ENCODE measurements around the gene VIPR2. TPM values are rescaled to one million over a fixed set of nuclear protein-coding genes. Genes with fewer than 3 reads are reported as not detected.
A peak's percentile ranks its signal among the peaks of the same experiment; 100 is the strongest.

VIPR2 gene
- total RNA-seq, 1 donor from 2014 or later, result 15.2 TPM

DNA sequence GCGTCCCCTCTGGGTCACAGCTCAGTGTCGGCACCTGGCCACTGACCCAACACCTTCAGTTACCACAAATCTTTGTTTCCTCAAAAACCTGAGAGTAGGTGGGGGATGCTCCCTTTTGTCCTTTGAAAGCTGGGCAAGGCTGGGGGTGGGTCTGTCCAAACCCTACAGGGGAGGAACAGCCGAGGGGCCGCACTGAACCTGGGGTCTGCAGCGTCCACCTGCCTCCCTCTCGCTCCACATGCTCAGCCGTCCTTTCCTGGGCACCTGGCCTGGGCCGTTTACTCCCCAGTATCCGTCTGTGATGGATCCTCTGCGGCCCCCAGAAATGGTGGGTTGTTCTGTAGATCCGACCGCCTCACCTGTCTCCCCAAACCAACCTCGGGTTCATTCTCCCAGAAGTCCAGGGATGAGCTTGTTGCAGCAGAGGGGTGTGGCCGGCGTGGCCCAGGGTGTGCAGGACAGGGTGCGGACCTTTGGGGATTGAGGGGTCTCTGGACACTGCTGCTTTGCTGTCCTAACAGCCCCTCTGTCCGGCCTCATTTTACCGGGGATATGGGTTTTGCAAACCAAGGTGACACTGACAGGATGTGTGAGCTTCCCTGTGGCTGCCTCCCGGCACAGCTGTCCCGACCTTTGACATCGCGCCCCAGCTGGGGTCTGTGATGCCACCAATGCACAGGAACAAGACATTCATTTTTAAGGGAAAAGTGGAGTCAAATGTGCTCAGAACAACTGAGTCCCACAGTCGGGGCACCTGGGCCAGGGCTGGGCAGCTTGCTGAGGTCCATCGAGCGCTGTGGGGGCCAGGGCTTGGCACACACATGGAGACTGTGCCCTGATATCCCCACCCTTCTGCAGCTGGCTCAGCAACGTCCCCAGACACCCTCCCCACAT is 115.9 kb downstream of the VIPR2 start:
- intact Hi-C loops (cut with DNase I), result no loop called here
- DNase-seq, result peak; percentile 30
- ATAC-seq (ENCODE audit: poor library complexity), result no peak

DNA sequence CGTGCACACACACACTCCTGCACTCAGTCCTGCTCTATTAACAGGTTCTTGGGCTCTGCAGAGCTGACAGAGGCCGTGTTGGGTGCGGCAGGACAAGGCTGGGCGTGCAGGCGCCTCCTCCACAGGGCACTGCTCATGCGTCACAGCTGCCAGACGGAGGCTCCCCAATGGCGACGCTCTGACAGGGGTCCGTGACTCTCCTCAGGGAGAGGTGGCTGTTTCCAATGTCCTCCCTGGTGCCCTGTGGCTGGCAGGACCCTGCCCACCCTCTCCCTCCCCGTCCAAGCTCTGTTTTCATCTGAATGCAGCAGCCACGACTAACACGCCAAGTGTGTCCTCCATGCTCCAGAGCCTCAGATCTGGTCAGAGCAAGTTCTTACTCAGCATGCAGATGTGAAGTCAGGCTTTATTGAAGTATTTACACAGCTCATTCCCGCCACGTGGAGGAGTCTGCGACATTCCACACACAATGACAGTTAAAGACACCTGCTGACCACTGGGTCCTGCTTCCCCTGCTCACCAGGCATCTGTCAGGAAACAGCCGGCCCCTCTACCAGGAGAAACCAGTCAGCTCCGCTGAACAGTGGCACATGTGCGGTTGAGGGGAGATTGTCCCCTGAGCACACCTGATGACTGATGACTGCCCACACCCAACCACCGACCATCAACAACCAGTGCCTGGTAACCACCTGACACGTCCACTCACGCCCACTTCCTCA is 116.7 kb downstream of the VIPR2 start:
- intact Hi-C loops (cut with DNase I), result no loop called here
- peak; percentile 44 for DNase-seq
- no peak for ATAC-seq (ENCODE audit: poor library complexity)

DNA sequence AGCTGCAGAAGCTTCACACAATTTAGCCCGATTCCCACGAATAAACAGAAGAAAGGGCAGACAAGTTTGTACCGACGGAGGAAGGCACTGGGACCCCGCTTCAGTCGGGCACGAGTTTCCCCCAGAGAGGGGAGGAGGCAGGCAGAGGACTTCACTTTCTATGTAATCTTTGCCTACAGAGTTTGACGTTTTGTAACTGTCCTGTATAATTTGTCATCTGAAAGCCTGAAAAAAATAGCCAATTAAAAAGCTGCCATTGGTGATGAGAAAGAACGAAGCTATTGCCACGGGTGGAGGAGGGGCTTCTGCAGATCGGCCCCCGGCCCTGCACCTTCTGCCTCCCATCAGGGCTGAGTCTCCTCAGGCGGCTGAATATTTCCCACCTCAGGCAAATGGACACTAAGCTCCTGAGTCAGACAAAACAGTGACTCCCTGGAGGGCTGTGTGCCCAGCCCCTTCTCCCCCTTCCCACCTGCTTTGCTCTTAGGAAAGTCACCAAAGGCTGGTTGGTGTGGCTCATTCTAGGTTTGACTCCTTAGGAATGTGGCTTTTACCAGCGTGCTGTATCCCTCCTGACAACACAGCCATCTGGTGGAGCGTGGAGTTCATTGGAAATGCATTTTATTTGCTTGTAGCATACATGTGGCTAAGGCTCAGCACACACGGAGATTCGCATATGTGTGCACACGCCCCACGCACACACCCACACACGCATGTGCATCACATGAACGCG is 117.4 kb downstream of the VIPR2 start:
- ATAC-seq (ENCODE audit: poor library complexity), result no peak
- intact Hi-C loops (cut with DNase I), result no loop called here
- no peak for DNase-seq

DNA sequence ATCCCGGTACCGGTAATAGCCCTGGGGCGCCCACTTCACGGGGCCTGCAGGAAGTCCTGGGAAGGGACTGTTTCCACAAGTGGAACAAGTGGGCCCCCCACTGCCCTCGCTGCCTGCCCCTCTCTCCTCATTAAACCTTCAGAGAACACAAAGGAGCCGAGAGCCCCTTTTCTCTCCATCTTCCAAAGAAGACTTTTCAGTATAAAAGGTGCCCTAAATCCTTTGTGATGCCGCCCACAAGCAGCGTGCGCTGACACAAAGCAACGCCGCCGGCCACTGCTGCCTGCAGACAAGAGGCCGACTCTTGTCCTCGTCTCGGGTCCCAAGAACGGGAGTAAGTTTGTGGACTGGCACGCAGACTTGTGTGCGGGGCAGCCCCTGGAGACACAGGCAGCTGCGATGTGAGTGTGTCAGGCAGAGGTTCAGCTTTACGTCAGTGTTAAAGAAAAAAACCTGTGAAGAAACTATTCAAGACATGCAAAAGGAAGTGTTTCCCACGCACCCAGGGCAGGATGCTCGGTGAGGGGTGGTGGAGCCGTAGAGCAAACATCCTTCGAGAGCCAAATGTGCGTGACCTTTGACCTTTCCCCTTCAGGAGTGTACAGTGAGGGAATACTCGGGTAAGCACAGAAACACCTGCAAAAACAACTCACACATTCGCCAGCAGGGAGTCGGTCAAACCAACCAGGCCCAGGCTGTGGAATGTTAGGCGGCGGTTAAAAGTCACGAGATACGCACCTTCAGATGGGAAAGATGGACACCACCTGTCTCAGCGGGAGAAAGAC is 118.2 kb downstream of the VIPR2 start:
- DNase-seq, result peak; percentile 38
- no peak for ATAC-seq (ENCODE audit: poor library complexity)
- intact Hi-C loops (cut with DNase I), result no loop called here

DNA sequence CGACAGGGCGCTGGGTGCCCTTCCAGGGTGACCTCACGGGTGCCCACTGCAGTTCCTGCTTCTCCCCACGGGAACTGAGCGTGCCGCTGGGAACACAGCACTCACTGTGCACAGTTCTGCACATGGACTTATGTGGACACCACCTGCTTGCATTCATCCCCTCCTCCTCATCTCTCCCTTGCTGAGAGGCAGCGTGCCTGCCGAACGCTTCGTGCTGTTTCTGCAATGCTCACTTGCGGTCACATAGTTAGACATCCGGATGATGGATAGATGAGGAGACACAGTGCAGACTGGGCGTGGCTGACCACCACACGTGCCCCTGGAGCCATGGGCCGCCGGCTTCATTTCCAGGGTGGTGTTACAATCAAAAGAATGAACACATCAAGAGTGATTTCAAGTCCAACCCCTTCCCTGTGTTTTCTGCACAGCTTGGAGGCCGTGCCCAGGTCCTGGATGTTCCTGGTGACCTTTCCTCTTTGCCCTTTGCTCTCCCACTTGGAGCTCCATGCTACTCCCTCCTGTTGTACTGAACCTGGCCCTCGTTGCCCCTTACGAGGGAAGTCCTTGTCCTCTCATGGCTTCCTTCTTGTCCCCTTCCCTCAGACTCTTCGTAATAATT is 119.4 kb downstream of the VIPR2 start:
- no peak for ATAC-seq (ENCODE audit: poor library complexity)
- intact Hi-C loops (cut with DNase I), result no loop called here

DNA sequence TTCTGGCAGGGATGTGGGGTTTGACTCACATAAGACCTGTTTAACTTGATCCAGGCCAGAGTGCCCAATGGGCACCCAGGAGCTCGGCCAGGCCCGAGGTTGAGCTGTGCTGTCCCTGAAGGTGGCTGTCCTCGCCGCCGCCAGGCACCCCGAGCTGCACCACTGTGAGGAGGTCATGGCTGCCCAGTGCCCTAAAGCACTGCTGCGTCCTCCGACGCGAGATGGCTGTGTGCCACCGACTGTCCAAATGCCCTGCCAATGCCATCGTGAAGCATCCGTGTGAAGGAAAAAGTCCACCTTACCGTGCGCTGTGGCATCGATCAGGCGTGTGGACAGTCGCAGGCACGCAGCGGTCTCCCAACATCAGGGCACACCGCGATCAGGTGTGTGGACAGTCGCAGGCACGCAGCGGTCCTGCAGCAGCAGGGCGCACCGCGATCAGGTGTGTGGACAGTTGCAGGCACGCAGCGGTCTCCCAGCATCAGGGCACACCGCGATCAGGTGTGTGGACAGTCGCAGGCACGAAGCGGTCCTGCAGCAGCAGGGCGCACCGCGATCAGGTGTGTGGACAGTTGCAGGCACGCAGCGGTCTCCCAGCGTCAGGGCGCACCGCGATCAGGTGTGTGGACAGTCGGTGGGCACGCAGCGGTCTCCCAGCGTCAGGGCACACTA is 120.3 kb downstream of the VIPR2 start:
- intact Hi-C loops (cut with DNase I), result no loop called here
- ATAC-seq (ENCODE audit: poor library complexity) (no peak), DNase-seq (peak; percentile 31)

More for the DNA sequence above, 119.4 kb downstream of the VIPR2 start:
- peak; percentile 33 for DNase-seq

DNA sequence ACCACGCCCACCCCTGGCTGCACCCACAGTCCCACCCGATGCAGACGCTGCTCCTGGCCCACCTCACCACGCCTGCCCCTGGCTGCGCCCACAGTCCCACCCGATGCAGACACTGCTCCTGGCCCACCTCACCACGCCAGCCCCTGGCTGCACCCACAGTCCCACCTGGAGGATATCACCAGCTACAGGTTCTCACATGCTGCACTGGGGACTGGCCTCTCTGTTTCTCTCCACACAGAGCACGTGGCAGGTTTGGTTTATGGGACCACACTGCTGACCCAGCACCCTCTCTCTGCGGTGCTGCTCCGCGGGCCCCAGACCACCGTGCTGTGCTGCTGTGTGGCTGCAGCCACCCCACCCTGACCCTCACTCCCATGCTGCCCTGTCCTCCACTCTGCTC is 120.9 kb downstream of the VIPR2 start:
- DNase-seq (no peak), ATAC-seq (ENCODE audit: poor library complexity) (no peak)
- intact Hi-C loops (cut with DNase I), result no loop called here

DNA sequence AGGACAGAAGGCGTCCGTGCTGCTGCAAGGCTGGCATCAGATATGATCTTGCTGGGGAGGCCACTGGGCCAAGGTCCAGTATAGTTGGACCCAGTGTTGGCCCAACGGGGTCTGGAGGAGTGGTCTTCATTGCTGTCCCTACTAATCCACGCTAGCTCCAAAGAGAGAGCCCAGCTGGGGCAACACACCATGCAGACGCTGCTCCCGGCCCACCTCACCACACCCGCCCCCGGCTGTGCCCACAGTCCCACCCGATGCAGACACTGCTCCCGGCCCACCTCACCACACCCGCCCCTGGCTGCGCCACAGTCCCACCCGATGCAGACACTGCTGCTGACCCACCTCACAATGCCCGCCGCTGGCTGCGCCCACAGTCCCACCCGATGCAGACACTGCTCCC is 121.5 kb downstream of the VIPR2 start:
- no peak for DNase-seq
- intact Hi-C loops (cut with DNase I), result no loop called here
- no peak for ATAC-seq (ENCODE audit: poor library complexity)

DNA sequence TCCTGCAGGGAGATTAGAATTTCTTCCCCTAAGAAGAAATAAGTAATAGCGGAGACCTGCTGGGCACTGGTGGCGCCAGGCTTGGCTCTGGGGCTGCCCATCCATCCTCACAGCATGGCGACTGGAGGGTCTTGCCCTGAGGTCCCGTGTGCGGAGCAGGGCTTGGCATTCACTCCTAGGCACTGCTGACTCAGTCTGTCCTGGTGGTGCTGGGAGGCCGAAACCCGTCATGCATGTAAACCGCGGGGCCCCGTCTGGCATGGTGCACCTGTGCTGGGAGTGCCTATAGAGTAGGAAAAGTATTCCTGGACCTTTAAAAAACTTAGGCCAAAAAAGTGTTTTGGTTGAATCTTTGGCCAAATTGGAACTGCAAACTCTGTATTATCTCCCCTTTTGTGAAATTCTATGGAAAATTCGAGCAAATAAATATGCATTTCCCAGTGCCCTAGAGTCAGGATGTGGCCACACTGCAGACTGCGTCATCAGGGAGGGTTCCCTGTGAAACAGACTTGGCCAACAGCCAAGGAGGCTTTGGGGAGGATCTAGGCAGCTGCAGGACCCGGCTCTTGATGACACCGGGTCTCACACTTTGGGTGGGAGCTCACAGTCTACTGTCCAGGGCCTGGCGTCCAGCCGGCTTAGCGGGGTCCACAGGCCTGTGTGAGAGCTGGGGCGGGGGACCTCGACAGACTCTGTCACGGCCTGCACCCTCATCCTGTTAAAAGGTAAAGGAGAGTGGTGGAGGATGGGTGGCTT is 122.3 kb downstream of the VIPR2 start:
- ATAC-seq (ENCODE audit: poor library complexity), result no peak
- intact Hi-C loops (cut with DNase I), result no loop called here
- DNase-seq, result peak; percentile 38

DNA sequence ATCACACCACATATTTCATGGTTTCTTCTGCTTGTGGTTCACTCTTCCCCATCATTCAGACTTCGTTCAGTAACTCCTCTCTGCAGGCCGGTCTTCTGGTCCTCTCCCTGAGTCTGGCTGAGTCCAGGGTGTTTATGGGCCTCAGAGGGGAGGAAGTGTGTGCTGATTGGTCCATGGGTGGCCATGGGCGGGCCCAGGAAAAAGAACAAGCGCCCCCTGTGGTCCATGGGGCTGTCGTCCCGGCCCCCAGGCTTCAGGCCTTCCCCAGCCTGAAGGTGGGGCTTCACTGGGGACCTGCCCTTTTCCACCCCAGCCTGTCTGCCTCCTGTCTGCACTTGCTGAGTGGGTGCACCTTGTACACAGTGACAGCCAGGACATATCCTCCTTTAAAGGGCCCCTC is 123.7 kb downstream of the VIPR2 start:
- peak; percentile 78 for ATAC-seq (ENCODE audit: poor library complexity)
- peak; percentile 43 for DNase-seq
- intact Hi-C loops (cut with DNase I), result no loop called here

DNA sequence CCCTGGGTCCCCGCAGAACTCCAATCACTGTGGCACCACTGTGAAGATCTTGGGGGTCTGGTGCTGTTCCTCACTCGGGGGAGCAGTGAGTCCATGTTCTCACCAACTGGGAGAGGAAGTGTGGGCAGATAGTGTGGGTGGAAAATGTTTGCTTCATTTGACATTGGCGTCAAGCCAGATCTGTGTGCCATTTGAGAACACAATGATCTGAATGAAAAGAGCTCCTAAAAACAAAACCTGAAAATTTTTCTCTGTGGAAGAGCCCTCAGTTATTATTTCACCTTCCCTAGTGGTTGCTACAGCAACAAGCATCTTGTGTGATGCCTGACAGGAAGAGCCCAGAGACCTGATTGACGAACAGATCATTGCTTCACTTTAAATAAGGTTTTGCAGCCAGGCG is 125.6 kb downstream of the VIPR2 start:
- intact Hi-C loops (cut with DNase I), result no loop called here
- no peak for DNase-seq

DNA sequence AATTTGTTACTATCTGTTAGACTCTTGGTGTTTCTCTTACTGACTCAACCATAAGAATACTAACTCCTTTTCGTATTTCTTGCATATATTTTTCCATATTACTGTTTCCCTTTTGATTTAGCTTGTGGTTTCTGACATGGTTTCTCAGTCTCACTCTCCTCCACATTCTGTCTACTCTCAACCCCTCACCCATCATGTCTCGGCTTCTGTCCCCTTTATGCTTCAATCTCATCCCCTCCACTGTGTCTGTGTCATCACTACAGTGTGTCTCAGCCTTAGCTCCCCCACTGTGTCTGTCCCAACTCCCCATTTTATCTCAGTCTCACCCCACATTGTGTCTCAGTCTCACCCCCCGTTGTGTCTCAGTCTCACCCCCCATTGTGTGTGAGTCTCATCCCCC is 126.9 kb downstream of the VIPR2 start:
- intact Hi-C loops (cut with DNase I), result no loop called here
- no peak for ATAC-seq (ENCODE audit: poor library complexity)
- DNase-seq, result no peak

More for the DNA sequence above, 125.6 kb downstream of the VIPR2 start:
- ATAC-seq (ENCODE audit: poor library complexity), result no peak

DNA sequence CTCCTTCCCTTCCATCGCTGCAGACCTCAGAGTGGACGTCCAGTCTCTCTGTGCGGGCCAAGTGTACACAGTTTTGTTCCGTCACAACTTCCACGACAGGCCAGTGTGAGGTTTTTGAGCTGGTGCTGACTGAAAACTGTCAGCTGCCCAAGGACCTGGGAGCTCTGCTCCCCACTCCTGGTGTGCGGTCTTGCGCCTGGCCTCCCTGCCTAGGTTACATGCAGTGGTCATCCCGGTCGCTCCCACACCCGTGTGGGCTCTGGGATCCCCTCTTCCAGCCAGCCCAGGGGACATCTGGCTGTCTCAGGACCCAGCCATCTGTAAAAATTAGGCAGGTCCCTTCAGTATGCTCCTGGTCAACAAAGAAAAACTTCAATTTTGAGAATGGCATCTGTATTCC is 127.5 kb downstream of the VIPR2 start:
- no peak for DNase-seq
- intact Hi-C loops (cut with DNase I), result no loop called here
- no peak for ATAC-seq (ENCODE audit: poor library complexity)

DNA sequence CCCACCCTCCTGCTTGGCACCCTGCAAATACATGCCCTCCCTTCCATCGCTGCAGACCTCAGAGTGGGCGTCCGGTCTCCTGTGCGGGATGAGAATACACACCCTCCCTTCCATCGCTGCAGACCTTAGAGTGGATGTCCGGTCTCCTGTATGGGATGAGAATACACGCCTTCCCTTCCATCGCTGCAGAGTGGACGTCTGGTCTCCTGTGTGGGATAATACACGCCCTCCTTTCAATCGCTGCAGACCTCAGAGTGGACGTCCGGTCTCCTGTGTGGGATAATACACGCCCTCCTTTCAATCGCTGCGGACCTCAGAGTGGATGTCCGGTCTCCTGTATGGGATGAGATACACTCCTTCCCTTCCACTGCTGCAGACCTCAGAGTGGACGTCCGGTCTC is 128.1 kb downstream of the VIPR2 start:
- DNase-seq (no peak), ATAC-seq (ENCODE audit: poor library complexity) (no peak)
- intact Hi-C loops (cut with DNase I), result no loop called here

DNA sequence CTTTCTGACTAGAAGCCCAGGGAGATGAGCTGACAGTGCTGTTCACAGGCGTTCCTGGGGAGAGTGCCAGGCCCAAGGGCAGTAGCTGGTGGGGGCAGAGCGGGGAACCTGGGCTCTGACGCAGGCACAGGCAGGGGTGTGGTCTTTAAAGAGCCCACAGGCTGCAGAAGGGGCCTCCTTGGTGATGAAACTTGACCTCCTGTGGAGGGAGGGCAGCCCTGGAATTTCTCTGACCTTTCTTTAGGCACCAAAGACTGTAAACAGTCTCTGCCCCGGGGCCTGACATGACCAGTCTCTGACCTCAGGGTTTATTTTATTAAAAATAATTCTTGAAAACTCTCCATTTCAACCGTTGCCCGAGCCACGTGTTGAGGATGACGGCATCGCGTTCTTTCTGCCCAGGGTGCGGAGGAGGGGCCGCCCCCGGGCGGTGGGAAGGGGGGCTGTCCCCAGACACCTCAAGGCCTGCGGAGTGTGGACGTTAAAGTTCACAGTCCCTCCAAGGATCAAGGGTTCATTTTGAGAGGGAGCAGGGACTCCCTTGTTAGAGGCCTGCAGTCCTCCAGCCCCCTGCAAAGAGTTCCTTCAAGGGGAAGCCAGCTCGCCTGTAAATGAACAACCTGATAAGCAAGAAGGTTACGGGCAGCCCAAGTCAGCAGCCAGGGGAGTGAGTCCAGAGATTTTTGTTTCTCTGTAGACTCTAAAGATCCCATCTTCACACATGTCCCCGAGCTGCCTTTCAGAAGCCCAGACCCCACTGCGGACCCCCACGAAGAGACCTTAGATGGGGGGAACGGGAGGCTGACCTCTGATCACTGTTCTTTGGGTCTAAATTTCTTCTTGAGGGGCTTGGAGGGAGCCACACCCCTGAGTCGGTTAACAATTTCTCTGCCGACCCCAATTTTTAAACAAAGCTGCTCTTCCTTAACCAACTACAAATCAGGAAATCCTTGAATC is 128.9 kb downstream of the VIPR2 start:
- DNase-seq, result peak; percentile 85
- ATAC-seq (ENCODE audit: poor library complexity), result peak; percentile 85
- intact Hi-C loops (cut with DNase I), result no loop called here

DNA sequence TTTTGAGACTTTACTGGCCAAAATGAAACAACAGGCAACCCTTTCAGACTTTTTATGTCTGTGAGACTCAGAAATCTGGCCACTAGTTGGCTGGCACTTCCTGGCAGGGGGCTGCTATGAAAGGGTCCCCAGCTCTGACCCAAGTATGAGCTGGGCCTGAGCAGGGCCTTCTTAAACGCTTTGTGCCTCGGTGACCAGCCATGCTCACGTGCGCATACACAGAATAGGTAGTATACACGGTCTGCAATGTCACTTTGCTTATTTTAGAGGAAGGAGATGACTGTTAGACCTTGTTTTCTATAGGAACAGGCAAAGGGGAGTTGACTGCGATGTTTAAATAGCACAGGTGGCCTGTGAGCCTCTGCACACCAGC is 129.6 kb downstream of the VIPR2 start:
- intact Hi-C loops (cut with DNase I), result no loop called here
- peak; percentile 3 for ATAC-seq (ENCODE audit: poor library complexity)
- DNase-seq, result no peak
